Middle frontal gyrus (tissue), 1 donor: ENCODE measurements around the gene MICAL2.

Source experiments
- DNase-seq: peaks from one replicate; pipeline ENCODE4 v3.0.0-alpha.2; 2015; ENCODE audit warnings: low spot score; ENCODE audit errors: extremely low spot score

Gene MICAL2

DNA sequence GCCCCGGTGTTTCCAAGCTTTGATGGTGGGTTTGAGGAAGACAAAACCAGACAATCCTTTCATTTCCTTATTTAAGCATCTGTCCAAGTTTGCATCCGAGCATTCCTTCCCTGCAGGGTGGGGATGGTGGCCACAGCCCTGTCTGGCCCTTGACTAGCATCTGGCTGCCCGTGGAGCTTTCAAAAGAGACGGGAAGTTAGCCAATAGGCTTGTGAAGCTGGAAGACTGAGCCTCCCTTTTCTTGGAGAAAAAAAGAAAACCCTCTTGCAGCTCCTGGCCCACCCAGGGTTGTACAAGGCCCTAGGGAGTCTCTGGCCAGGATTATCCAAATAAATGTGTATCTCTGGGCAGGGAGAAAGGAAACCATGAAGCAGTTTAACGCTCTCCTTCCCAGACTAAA, 60.6 kb downstream of the MICAL2 start:
- no peak for DNase-seq

DNA sequence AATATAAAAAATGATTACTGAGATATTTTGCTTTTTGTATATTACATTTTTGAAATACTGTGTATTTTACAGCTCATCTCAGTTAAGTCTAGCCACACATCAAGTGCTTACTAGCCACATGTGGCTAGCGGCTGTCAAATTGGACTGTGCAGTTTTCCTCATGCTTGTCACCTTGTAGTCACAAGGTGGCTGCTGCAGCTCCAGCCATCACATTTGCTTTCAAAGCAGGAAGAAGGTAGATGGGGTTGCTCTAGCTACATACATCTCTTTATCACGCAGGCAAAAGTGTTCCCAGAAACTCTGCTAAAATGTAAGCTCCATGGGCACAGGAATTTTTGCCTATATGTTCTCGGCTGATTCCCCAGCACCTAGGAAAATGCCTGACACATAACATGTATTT, 61.5 kb downstream of the MICAL2 start:
- no peak for DNase-seq

DNA sequence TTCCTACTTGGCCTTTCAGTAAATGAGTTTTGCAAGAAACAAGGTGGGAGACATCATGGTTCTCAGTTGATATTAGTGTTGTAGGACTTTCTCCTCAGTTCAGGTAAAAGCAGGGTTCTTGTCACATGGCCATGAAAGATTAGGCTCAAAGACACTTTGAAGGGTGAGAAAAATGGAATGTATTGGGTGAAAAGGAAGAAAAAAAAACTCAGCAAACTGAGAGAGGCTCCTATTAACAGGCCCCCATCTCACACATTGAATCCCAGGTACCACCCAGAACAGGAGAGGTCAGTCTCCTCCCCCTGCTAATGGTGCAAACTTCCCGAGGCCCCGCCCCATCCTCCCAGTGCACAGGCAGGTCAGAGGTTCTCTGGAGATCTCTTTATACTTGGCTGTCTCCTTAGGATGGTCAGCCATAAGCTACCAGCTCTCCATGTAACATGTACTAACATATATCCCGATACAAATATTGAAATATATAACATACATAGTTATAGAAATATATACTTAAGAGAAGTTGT, 62.2 kb downstream of the MICAL2 start:
- DNase-seq: no peak

DNA sequence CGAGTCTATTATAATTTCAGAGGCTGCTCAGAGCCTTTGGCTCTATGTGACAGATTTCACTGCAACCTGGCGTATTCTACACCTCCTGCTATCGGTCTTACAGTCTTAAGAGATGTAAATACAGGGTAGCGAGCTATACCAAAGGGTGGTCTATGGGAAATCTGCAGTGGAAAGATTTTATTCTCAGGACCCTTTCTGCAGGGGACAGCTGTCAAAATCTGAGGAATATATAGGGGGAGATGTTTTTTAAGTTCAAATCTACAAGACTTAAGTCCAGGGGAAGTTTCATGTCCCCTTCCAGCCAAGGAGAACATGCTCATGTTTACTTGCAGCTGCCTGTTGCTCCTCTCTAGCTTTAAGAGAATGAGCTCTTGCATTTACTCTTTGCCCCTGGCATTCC, 62.7 kb downstream of the MICAL2 start:
- no peak for DNase-seq

DNA sequence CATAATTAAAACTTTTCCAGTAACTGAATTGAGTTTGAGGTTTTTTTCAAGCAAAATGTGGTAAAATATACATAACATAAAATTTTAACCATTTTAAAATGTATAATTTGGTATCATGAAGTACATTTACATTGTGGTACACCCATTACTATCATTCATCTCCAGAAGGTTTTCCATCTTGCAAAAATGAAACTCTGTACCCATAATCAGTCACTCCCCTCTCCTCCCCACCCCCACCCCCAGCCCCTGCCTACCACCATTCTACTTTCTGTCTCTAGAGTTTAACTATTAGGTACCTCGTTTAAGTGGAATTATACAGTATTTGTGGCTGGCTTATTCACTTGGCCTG, 63.7 kb downstream of the MICAL2 start:
- no peak for DNase-seq

DNA sequence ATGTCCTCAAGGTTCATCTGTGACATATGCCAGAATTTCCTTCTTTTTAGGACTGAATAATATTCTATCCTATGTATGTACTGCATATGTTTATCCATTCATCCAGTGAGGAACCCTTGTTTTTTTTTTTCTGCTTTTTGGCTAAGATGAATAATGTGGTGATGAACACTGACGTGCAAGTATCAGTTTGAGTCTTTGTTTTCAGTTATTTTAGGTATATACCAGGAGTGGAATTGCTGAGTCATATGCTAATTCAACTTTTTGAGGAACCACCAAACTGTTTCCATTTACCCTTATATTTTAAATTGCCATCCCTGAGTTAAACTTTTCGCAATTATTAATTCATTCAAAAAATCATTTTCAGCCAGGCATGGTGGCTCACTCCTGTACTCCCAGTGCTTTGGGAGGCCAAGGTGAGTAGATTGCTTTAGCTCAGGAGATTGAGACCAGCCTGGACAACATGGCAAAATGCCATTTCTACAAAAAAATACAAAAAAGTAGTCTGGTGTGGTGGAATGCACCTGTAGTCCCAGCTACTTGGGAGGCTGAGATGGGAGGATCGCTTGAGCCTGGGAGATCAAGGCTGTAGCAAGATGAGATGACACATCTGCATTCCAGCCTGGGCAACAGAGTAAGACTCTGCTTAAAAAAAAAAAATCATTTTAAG, 64.2 kb downstream of the MICAL2 start:
- no peak for DNase-seq

DNA sequence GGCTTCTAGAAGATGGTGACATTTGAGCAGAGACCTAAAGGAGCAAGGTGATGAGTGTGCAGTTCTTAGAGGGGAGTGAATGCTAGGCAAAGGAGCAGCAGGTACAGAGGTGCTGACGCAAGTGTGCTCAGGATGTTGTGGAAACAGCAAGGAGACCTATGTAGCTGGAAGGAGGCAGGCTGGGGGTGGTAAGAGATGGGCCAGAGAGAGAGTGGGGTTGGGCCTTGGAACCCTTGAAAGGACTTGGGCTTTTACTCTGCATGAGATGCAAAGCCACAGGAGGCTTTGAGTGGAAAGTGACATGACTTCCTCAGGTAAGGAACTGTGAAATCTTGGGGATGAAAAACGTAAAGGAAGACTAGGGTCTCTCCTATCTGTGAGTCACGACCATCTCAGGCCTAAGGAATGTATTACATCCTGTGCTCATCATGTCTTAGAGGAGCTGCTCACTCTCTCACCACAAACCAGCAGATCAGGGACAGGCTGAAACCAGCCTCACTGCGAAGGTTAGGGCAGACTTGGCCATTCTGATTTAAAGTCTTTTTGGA, 65.4 kb downstream of the MICAL2 start:
- DNase-seq: no peak

DNA sequence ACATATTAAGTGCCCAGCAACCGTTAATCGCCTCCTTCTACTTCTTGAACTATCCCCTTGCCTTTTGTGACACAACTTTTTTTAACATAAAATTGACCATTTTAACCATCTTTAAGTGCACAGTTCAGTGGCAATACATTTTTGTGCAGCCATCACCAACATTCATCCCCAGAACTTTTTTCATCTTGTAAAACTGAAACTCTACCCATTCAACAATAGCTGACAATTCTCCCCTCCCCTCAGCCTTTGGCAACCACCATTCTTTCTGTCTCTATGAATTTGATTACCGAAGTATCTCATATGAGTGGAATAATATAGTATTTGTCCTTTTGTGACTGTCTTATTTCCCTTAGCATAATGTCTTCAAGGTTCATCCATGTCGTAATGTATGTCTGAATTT, 66.0 kb downstream of the MICAL2 start:
- DNase-seq: no peak

DNA sequence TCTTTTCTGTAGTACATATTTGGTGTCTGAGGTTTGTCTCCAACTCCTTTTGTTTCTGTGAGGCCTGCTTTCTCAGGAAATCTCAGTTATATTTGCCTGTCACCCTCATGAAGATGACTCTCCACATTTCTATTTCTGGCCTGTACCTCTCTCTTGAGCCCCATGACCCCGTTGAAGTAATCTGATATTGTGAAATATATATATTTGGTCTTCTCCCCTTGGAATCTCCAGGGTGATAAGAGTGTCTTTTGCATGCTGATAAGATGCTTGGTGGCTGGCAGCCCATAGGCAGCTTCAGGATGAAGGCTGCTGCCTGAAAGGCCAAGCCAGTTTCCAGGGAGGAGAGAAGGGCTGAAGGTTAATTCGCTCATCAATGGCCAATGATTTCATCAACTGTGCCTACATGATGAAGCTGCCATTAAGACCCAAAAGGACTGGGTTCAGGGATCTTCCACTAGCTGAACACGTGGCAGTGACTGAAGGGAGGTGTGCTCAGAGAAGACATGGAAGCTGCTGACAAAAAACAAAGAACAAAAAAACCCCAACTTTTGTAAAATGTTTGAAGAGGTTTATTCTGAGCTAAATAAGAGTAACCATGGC, 67.4 kb downstream of the MICAL2 start:
- no peak for DNase-seq

DNA sequence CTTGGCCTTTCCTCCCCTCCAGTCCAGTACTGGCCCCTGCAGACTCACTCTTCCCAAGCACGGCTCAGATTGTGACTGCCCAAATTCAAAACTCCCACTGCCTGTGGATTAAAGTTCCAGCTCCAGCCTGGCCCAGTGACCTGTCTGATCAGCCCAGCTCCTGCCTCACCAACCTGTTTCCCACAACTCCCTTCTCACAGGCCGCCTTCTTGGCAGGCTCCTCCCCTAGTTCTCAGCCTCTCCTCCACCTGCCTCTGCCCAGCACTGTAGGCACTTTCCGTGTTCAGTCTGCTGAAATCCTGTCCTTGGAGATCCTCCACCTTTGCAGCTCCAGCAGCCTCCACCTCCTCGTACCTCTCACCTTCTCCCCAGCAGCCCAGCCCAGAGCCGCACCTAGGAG, 68.6 kb downstream of the MICAL2 start:
- no peak for DNase-seq

DNA sequence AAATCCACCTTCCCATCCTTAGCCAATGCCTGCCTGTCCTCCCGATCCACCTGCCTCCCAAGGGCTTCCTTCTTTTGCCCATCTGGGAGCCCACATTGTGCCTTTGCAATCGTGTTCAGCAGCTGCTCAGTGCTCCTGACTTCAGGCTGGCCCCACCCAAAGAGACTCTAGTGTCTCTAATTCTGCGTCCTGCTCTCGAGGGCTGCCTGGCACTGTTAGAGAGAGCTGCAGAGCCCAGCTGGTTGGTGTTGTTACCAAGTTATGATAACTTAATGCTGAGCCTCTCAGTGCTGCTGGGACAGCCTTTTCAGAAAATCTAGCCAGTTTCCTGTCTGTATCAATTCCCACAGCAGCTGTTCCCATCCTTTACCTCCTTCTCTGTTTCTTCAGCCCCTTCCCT, 69.1 kb downstream of the MICAL2 start:
- no peak for DNase-seq

DNA sequence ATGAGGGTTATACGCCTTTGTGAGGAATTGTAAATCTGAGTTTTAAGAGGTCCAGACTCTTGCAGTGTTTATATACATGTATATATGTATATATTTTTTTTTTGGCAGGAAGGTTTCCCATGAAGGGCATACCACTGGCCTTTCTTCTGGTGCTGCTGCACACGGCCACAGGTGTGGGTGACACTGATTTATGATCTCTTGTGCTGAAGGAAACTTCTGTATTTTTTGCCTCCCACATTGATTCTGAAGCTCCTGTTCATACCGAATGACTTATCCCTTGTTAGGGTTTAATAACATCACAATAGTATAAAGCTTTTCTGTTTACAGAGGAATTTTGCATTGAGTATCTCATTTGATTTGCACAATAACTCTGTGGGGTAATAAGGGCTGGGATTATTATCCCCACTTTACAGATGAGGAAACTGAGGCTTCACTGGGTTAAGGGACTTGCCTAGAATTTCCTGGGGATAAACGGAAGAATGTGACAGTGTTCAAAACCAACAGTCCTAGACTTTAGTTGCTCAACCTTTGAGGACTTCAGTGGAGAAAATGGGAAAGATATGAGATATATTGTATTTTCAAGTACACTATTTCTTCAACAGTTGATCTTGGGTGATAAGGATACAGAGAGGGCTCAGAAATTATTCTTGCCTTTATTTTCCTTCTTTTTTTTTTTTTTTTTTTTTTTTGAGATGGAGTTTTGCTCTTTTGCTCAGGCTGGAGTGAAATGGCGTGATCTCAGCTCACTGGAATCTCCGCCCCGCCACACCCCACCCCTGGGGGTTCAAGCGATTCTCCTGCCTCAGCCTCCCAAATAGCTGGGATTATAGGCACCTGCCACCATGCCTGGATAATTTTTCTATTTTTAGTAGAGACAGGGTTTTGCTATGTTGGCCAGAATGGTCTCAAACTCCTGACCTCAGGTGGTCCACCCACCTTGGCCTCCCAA, 70.1 kb downstream of the MICAL2 start:
- DNase-seq: no peak

DNA sequence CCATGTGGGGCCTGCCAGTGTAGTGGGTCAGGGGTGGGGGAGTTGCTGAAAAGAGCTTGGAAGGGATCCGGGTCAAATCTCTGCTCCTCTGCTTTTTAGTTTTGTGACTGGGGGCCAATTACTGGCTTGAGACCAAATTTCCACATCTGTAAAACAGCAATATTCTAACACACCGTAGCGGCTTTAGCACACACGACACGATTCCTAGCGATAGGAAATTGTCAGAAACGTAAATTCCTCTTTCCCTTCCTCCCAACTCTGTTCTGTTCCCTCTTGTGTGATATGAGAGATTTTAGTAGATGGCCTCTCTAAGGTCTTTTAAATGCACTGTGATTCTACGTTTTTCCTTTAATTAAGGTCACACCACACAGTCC, 71.9 kb downstream of the MICAL2 start:
- no peak for DNase-seq

DNA sequence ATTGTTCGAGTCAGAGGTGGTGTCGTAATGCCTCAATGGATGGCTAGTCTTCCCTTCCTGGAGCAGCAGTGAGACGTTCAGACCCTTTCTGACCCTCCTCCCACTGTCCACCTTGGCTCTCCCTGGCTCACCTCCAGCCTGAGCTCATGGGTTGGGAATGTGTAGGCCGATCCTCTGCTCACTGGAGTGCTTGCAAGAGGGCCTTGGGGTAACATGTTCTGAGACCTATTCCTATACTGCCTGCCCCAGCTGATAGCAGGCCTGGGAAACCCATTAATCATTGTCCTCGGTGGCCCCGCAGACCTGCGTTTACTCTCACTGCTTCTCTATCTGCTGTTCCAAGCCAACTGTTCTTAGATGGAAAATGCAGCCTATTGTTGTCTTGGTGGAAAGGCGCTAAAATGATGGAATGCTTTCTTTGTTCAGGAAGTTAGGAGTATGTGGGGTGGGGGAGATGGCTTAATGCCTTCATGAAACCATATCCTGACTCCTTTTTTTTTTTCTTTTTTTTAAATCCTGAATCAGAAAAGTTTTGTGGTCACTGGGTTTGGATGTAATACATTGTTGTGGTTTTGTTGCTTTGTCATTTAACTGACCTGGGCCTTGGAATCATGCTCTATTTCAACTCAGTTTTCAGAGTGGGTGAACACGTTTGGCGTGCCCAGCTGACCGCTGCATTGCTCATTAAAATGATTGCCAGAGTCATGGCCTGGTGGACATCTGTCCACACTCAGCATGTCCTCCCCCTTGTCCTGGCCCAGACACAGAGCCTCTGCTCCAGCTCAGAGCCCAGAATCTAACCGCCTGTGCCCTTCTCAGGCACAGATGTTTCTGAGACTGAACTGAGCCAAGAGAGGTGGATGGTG, 72.5 kb downstream of the MICAL2 start:
- DNase-seq: no peak

DNA sequence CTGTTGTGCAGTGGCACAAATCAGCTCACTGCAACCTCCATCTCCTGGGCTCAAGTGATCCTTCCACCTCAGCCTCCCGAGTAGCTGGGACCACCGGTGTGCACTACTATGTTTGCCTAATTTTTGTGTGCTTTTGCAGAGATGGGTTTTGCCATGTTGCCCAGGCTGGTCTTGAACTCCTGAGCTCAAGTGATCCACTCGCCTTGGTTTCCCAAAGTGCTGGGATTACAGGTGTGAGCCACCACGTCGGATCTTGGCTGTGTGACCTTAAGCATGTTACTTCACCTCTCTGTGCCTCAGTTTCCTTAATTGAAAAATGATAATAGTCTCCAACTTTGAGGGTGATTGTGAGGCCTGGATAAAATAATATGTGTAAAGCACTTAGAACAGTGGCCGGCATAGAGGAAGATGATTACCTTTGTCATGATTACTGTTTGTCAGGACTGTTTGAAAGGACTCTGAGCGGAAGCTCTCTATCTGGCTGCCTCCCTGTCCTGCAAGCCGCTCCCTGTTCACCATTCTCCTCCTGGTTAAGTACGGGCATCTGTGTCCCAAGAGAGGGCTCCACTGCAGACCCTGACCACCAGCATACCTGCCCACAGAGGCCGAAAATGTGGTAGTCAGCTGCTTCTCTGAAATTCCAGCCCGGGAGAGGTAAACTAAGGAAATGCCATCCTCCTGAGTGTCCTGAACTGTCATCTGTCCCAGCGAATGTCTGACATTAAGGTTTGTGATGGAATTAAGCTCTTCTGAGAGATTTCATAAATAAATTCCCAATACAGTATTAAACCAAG, 73.6 kb downstream of the MICAL2 start:
- DNase-seq: no peak

DNA sequence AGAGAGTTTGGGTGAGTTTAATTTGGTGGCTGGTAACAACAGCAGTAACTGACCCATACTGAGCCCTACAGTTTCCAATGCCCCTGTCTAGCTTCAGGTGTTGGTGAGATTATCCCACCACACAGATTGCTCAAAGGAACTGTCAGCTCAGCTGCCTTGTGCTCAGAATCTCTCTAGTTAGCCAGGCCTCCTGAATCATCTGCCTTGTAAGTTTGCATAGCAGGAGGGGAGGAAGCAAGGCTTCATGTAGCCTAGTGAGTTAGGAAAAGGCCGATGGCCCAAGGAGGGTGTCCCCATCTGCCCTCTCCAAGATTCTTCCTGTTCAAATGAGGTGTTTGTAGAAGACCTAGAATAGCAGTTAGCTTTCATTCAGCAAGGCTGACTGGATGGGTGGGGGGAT, 74.3 kb downstream of the MICAL2 start:
- DNase-seq: no peak

DNA sequence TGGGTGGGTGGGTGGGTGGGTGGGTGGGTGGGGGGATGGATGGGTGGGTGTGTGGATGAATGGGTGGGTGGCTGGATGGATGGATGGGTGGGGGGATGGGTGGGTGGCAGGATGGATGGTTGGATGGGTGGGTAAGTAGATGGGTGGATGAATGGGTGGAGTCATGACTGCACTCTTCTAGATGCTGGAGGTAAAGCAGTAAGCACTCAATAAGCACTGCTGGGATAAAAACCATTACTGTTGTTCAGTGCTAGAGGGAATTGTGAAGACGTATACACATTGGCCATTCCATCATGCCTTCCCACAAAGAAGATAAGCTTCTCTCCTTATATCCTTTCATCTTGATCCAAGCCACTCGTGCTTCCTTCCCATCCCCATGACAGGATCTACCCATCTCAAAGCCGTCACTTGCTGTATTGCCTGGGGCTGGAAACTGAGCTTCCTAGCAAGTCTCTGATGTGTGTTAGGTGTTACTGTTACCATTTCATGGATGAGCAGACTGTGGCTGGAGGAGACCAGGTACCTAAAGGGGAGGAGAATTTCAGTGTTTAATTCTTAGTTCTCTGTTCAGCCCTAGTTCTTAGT, 74.8 kb downstream of the MICAL2 start:
- DNase-seq: no peak

DNA sequence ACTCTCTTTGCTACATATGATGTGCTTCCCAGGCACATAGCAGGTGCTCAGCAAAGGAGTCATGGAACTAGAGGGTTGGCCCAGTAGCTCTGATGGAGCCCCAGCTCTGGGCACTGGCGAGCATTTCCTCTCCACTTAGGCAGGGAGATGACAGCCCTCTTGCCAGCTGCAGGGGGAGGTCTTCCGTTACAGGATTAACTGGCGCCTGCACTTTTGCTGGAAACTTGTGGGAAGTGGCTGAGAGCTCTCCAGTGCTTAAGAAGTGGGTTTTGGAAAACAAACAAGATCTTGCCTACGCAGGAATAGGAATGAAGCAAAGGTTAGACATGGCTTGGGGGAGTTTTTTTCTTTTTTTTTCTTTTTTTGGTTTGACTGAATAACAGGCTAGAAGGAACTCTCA, 75.5 kb downstream of the MICAL2 start:
- DNase-seq: no peak

DNA sequence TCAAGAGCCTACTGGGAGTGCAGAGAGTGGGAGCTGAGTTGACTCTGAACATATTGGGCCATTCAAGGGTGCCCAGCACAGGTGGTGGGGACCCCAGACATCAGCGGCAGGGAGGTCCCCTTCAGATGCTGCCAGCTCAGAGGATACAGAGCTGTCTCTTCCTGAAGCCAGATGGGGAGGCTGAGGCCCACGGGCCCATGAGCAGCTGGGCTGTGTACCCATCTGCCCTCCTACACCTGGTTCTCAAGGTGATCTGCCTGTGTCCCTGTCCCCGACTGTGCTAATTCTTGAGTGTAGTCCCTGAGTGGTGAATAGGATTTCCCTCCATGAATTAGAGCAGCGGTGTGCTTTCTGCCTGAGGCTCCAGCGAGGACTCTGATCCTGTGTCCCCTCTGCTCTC, 76.3 kb downstream of the MICAL2 start:
- no peak for DNase-seq

DNA sequence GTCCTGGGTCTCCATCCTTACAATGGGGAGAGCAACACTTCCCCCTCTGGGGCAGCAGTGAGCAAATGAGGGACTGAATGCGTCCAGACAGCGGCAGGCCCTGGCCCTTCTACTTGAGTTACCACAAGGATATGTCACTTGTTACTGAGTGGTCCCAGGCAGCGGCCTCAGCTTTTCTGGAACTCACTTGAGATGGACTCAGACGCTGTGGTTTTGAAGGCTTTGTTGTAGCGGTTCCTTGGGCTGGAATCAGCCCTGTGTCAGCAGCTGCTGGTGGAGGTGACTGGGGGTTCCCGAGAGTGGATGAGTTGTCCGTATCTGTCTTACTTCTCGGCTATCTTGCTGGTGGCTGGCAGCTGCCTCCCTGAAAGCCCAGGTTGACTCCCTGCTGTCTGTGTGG, 77.0 kb downstream of the MICAL2 start:
- no peak for DNase-seq
